ENCODE data around the gene PPM1D. TPM values are rescaled to one million over a fixed set of nuclear protein-coding genes. Genes with fewer than 3 reads are reported as not detected.
A peak's percentile ranks its signal among the peaks of the same experiment; 100 is the strongest.
"Not testable (repeated sequence)": the region's sequence is repeated elsewhere in the genome, so short reads cannot be mapped to it uniquely, and the experiment has no call there.

PPM1D gene
- total RNA-seq, 1 donor, result 15.5 TPM

DNA sequence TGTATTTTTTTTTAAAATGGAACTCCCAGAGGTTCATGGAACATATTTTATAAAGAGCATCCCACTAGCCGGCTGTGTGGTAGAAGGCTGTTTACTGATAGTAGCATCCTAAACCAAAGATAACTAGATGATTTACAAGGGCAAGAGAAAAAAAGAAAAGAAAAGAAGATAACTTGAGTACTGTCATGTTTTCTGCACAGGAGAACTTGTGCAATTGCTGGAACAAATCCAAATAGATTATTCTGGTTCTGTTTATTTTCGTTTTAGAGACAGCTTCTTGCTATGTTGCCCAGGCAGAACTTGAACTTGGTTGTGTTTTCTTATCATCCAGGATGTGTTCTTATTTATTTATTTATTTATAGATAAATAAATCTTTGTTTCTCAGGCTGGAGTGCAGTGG is 20.9 kb upstream of the PPM1D start:
- DNase-seq (ENCODE audit: low read depth), result peak; percentile 96
- TF ChIP-seq CTCF (IDR thresholded peaks at IDR 0.05; ENCODE audit: insufficient read depth, low read depth, low read length), result no peak
- H3K4me3 ChIP-seq (ENCODE audit: low read depth, low read length), result no peak overlapping the region

DNA sequence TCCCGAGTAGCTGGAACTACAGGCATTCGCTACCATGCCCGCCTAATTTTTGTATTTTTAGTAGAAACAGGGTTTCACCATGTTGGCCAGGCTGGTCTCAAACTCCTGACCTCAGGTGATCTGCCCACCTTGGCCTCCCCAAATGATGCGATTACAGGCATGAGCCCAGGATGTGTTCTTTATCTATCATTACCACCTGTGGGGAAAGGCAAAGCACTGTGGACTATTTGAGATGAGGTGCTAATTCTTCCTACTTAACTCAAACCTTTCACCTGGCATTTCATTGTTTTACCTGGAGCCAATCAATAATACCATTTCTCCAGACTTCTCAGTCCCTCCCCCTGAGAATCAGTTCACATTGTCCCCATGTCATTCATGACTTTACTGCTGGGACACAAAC is 20.4 kb upstream of the PPM1D start:
- TF ChIP-seq CTCF (IDR thresholded peaks at IDR 0.05; ENCODE audit: insufficient read depth, low read depth, low read length), result no peak
- DNase-seq (ENCODE audit: low read depth), result no peak
- no peak overlapping the region for H3K4me3 ChIP-seq (ENCODE audit: low read depth, low read length)

DNA sequence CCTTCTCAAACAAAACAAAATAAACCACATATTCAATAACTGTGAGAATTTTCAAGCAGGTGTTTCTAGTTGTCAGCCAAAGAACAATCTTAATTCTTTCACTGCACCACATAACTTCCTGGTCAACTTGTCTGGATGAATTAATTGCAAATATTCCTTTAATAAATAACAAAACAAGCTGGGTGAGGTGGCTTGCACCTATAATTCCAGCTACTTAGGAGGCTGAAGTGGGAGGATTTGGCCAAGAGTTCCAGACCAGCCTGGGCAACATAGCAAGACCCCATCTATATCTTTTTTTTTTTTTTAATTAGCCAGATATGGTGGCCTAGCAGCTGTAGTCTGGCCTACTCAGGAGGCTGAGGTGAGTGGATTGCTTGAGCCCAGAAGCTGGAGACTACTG is 17.0 kb upstream of the PPM1D start:
- no peak for TF ChIP-seq CTCF (IDR thresholded peaks at IDR 0.05; ENCODE audit: insufficient read depth, low read depth, low read length)
- DNase-seq (ENCODE audit: low read depth), result no peak
- no peak overlapping the region for H3K4me3 ChIP-seq (ENCODE audit: low read depth, low read length)

DNA sequence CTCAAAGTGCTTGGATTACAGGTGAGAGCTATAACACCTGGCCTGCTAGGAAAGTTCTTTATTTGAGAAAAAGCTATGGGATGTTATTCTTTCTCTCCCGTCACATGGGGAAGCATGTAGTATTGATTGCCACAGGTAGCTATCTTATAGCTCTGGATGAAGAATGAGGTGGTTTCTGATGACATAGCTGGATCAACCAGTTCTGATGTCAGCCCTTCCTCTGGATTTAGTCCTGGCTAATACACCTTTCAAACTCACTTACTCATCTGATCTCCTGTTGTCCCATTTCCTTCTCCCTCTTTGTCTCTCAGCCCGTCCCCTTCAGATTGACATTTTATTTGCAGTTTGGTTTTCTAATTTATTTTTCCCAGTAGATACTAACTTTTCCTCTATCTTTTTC is 14.1 kb upstream of the PPM1D start:
- DNase-seq (ENCODE audit: low read depth), result no peak
- no peak for TF ChIP-seq CTCF (IDR thresholded peaks at IDR 0.05; ENCODE audit: insufficient read depth, low read depth, low read length)
- no peak overlapping the region for H3K4me3 ChIP-seq (ENCODE audit: low read depth, low read length)

DNA sequence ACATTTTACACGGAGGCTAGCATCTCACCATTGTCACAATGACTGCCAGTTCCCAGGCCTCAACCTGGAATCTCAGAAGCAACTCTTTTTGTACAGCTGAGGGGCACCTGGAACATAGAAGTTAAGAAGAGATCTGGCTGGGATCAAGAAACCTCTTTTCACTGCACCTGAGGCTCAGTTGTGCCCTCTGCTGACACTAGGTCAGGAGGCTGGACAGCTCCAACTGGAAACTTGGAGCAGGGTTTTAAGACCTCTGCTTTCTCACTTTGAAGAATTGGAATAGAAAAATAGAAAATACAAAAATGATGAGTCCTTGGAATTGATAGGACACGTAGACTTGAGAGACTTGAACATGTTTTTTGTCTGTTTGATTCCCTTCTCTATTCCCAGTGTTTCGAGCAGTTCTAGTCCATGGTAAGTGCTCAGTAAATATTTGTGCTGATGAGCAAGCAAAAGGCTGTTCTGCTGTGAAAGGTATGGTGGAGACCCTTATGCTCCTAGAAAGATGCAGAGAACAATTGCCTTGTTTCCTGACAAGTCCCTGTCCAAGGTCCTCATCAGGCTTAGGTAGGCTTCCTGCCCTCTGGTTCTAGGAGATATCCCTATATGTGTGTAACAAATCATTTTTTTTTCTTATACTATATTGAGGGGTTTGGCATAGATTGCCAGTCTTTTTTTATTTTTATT is 13.6 kb upstream of the PPM1D start:
- peak; percentile 54 for TF ChIP-seq CTCF (IDR thresholded peaks at IDR 0.05; ENCODE audit: insufficient read depth, low read depth, low read length)
- peak; percentile 44 for DNase-seq (ENCODE audit: low read depth)

DNA sequence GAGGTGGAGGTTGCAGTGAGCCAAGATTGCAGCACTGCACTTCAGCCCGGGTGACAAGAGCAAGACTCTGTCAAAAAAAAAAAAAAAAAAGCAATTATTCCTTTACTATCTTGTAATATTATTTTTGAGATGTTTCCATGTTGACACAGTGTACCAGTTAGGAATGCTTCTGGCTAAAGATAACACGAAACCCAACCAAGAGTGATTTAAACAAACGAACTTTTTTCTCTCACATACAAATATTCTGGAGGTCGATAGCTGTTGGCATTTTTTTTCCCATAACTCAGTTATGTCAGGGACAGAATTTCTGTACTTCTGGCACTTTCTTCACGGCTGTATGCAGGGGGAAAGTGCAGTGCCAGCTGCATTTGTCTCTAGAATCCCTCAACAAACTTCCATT is 9.9 kb upstream of the PPM1D start:
- H3K4me3 ChIP-seq (ENCODE audit: low read depth, low read length), result no peak overlapping the region
- no peak for TF ChIP-seq CTCF (IDR thresholded peaks at IDR 0.05; ENCODE audit: insufficient read depth, low read depth, low read length)
- DNase-seq (ENCODE audit: low read depth), result no peak

More for the DNA sequence above, 13.6 kb upstream of the PPM1D start:
- no peak overlapping the region for H3K4me3 ChIP-seq (ENCODE audit: low read depth, low read length)

DNA sequence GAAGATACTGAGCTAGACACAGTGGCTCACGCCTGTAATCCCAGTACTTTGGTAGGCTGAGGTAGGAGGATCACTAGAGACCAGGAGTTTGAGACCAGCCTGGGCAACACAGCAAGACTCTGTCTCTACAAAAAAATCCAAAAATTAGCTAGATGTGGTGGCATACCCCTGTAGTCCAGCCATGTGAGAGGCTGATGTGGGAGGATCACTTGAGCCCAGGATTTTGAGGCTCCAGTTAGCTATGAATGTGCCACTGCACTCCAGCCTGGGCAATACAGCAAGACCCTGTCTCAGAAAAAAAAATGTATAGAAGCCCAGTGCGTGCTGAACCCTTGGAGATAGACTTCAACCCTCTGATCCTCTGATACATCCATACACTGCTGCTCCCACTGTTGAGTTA is 7.2 kb upstream of the PPM1D start:
- no peak for DNase-seq (ENCODE audit: low read depth)
- no peak overlapping the region for H3K4me3 ChIP-seq (ENCODE audit: low read depth, low read length)
- no peak for TF ChIP-seq CTCF (IDR thresholded peaks at IDR 0.05; ENCODE audit: insufficient read depth, low read depth, low read length)

GRCh38 chr17:60593441-60594036 is 6.5 kb upstream of the PPM1D start:
- H3K4me3 ChIP-seq (ENCODE audit: low read depth, low read length), result not testable (repeated sequence)

DNA sequence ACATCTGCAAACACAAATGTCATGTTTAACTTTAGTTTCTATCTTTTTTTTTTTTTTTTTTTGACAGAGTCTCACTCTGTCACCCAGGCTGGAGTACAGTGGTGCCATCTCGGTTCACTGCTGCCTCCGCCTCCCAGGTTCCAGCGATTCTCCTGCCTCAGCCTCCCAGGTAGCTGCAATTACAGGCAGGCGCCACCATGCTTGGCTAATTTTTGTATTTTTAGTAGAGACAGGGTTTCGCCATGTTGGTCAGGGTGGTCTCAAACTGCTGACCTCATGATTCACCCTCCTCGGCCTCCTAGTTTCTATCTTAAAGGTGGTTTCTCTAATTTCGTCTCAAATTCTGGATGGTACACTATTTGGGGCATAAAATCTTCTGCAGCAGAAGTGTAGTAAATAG is 5.8 kb upstream of the PPM1D start:
- DNase-seq (ENCODE audit: low read depth); H3K4me3 ChIP-seq (ENCODE audit: low read depth, low read length): not testable (repeated sequence)

More at GRCh38 chr17:60593441-60594036, 6.5 kb upstream of the PPM1D start:
- DNase-seq (ENCODE audit: low read depth), result not testable (repeated sequence)

All from fibroblast of villous mesenchyme (primary cell).